HFF-Myc (cell line): ENCODE measurements around the gene SHROOM4.

Experiments
- DNase-seq: peaks from one replicate; pipeline ENCODE4 v3.0.0-alpha.2; 2011; ENCODE audit warnings: low read depth; ENCODE audit errors: extremely low read depth
- H3K4me3 ChIP-seq: replicated peaks from 2 replicates; pipeline ENCODE4 v1.5.1; 2011; ENCODE audit warnings: low read depth, mild to moderate bottlenecking, control low read depth, low read length
- CTCF ChIP-seq: IDR thresholded peaks from 2 replicates; pipeline ENCODE4 v1.5.1; 2012; ENCODE audit warnings: mild to moderate bottlenecking, low read depth, low read length, control low read depth; ENCODE audit errors: missing control alignments

Gene SHROOM4

GRCh38 chrX:50813843-50814661, at the start of gene SHROOM4:
Gene SHROOM4, minus strand, starts transcription at chrX:50814194. Its CDS starts 176 bp downstream, at chrX:50814018.
- peak within 1 kb of the TSS; percentile 25 for H3K4me3 ChIP-seq
- DNase-seq = no peak
- TF ChIP-seq CTCF = no peak

GRCh38 chrX:50863471-50863870, 49.5 kb upstream of the SHROOM4 start:
- TF ChIP-seq CTCF = no peak
- DNase-seq = no peak
- no peak overlapping the region for H3K4me3 ChIP-seq

- H3K4me3 ChIP-seq = no peak overlapping the region
- DNase-seq = no peak
- no peak for TF ChIP-seq CTCF
Measured at GRCh38 chrX:50860518-50860917, 46.5 kb upstream of the SHROOM4 start.

GRCh38 chrX:50858548-50858947, 44.6 kb upstream of the SHROOM4 start:
- TF ChIP-seq CTCF = no peak
- H3K4me3 ChIP-seq = no peak overlapping the region
- no peak for DNase-seq

DNA sequence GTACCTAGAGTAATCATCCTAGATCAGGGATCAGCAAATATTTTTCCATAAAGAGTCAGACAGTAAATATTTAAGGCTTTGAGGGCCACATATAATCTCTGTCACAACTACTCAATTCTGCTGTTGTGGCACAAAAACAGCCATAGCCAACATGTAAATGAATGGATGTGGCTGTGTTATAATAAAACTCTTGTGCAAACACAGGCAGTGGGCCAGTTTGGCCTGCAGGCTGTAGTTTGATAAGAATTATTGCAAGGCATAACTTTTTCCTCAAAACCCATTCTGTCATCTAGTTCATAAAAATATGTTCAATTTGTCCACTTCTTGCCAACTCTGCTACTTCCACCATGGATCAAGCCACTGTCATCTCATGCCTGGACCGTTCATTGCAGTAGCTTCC, 39.4 kb upstream of the SHROOM4 start:
- no peak overlapping the region for H3K4me3 ChIP-seq
- DNase-seq = no peak
- TF ChIP-seq CTCF = no peak

GRCh38 chrX:50852524-50852923, 38.5 kb upstream of the SHROOM4 start:
- no peak for TF ChIP-seq CTCF
- no peak overlapping the region for H3K4me3 ChIP-seq
- DNase-seq = no peak

DNA sequence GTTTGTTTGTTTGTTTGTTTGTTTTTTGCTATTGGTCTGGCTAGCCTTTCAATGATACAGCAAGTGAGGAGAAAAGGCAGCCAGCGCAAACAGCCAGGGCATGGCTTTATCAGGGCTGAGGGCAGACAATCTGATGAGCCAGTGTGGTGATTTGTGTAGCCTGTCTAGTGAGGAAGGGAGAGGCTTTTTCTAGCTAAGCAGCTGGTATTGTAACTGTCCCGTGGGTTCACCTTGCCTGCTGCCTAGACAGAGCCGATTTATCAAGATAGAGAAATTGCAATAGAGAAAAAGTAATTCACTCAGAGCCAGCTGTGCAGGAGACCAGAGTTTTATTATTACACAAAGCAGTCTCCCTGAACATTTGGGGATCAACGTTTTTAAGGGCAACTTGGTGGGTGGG, 28.2 kb upstream of the SHROOM4 start:
- no peak for DNase-seq
- H3K4me3 ChIP-seq = no peak overlapping the region
- no peak for TF ChIP-seq CTCF
